Breast epithelium (tissue), 4 donors: Measurements from ENCODE around the gene LRRIQ3. TPM values are rescaled to one million over a fixed set of nuclear protein-coding genes. Genes with fewer than 3 reads are reported as not detected.

Experiments
- DNase-seq, 2 donors: peaks; one replicate each; pipeline ENCODE4 v3.0.0-alpha.2; 2019; ENCODE audit warnings: low spot score in 2 of 2
- H3K27ac ChIP-seq, 2 donors: fragments of 200-600 bp; sonication (generic) in 1 of 2; one replicate each; pipeline ENCODE4 v1.5.1; 2016 to 2019; ENCODE audit warnings: mild to moderate bottlenecking in 1 of 2
- H3K27me3 ChIP-seq, 2 donors: fragments of 200-600 bp; sonication (generic) in 1 of 2; one replicate each; pipeline versions ENCODE4 v1.5.1 to v1.6.0; 2017 to 2019; ENCODE audit warnings: control low read depth in 1 of 2, mild to moderate bottlenecking in 1 of 2
- H3K36me3 ChIP-seq: fragments of 200-600 bp; one replicate; pipeline ENCODE4 v1.5.1; 2019
- H3K4me1 ChIP-seq, 2 donors: fragments of 200-600 bp; sonication (generic); one replicate each; pipeline ENCODE4 v1.5.1; 2016 to 2019; ENCODE audit warnings: control low read depth in 1 of 2
- H3K4me3 ChIP-seq, 3 donors: fragments of 200-600 bp; sonication (generic); 1 replicate in 2 of 3; 2 replicates in 1 of 3; pipeline ENCODE4 v1.5.1; 2016 to 2019; ENCODE audit warnings: mild to moderate bottlenecking in 3 of 3, moderate library complexity in 2 of 3
- H3K9me3 ChIP-seq, 2 donors: fragments of 200-600 bp; sonication (generic) in 1 of 2; one replicate each; pipeline ENCODE4 v1.5.1; 2016 to 2019; ENCODE audit warnings: control low read depth in 1 of 2
- POLR2A ChIP-seq: fragments of 450-650 bp; IDR thresholded peaks from one replicate; pipeline ENCODE4 v1.6.1; 2016; ENCODE audit warnings: antibody characterized with exemption, mild to moderate bottlenecking, moderate library complexity
- POLR2AphosphoS5 ChIP-seq, 3 donors: sonication (generic); formaldehyde crosslinking; IDR thresholded peaks; one replicate each; pipeline ENCODE4 v1.6.1; 2017; ENCODE audit warnings: antibody characterized with exemption in 3 of 3
- intact Hi-C: fragments of 100-400 bp; cut with DNase I; formaldehyde crosslinking; loops from one replicate; pipeline ENCODE4 v1.15.1; 2023; ENCODE audit warnings: low total_unique reads
- total RNA-seq, 3 donors: library from RNA; depleted of rRNA; stranded (reverse); fragments of >200 nt; gene quantifications; one replicate each; pipeline ENCODE4 v1.1.0, GENCODE V29; 2016
- TF ChIP-seq, protein P1 (sequence below), 3 donors: fragments of 450-650 bp; IDR thresholded peaks; one replicate each; pipeline ENCODE4 v1.5.1; 2016 to 2017; ENCODE audit warnings: antibody characterized with exemption in 3 of 3, mild to moderate bottlenecking in 3 of 3, moderate library complexity in 3 of 3

LRRIQ3 gene
- total RNA-seq, 3 donors from 2014 or later, result 0.33 to 2.6 (median 1.8) TPM

DNA sequence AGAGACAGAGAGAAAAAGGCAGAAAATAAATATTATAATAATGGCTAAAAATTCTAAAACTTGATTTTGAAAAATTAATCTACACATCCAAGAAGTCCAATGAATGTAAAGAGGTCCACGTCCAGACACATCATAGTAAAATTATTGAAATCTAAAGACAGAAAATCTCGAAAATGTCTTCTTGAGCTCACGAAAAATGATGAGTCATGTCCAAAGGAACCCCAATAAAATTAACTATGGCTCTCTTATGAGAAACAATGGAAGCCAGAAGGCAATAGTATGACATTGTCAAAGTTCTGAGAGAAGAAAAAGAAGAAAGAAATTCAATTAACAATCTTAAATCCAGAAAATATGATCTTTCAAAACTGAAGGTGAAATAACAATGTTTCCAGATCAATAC is 84.6 kb downstream of the LRRIQ3 start:
- no peaks in the 10 kb centered on the region for H3K36me3 ChIP-seq
- no peak for DNase-seq
- intact Hi-C loops, result no loop called here
- no peaks in the 10 kb centered on the region for H3K27me3 ChIP-seq
- H3K27ac ChIP-seq, result no peak overlapping the region
- no peak overlapping the region for H3K4me3 ChIP-seq
- H3K9me3 ChIP-seq, result no peaks in the 10 kb centered on the region
- H3K4me1 ChIP-seq, result no peaks in the 10 kb centered on the region
- TF ChIP-seq POLR2AphosphoS5 (IDR thresholded peaks at IDR 0.05), result no peak
- TF ChIP-seq POLR2A, result no peak
- TF ChIP-seq, protein P1, sequence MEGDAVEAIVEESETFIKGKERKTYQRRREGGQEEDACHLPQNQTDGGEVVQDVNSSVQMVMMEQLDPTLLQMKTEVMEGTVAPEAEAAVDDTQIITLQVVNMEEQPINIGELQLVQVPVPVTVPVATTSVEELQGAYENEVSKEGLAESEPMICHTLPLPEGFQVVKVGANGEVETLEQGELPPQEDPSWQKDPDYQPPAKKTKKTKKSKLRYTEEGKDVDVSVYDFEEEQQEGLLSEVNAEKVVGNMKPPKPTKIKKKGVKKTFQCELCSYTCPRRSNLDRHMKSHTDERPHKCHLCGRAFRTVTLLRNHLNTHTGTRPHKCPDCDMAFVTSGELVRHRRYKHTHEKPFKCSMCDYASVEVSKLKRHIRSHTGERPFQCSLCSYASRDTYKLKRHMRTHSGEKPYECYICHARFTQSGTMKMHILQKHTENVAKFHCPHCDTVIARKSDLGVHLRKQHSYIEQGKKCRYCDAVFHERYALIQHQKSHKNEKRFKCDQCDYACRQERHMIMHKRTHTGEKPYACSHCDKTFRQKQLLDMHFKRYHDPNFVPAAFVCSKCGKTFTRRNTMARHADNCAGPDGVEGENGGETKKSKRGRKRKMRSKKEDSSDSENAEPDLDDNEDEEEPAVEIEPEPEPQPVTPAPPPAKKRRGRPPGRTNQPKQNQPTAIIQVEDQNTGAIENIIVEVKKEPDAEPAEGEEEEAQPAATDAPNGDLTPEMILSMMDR (IDR thresholded peaks at IDR 0.05), result no peak

DNA sequence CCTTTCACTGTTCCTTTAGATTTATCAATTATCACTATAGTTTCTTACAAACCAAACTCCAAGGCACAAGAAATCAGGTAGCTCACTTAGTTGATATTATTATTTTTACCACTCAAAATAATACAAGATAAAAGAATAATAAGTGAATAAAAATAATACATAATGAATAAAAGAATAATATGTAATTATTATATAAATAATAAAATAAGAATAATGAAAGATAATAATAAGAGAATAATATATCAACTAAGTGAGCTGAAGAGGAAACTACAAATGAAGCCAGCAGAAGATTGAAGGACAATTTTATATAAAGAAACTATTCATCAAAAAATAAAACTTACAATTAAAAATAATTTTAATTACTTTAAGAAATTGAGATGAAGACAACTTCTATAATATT is 90.6 kb downstream of the LRRIQ3 start:
- TF ChIP-seq, protein P1 (IDR thresholded peaks at IDR 0.05), result no peak
- TF ChIP-seq POLR2AphosphoS5 (IDR thresholded peaks at IDR 0.05), result no peak
- TF ChIP-seq POLR2A, result no peak
- H3K9me3 ChIP-seq, result no peaks in the 10 kb centered on the region
- no peak for DNase-seq
- H3K4me1 ChIP-seq, result no peaks in the 10 kb centered on the region
- no peak overlapping the region for H3K27ac ChIP-seq
- H3K36me3 ChIP-seq, result no peaks in the 10 kb centered on the region
- intact Hi-C loops, result no loop called here
- no peaks in the 10 kb centered on the region for H3K27me3 ChIP-seq
- no peak overlapping the region for H3K4me3 ChIP-seq

DNA sequence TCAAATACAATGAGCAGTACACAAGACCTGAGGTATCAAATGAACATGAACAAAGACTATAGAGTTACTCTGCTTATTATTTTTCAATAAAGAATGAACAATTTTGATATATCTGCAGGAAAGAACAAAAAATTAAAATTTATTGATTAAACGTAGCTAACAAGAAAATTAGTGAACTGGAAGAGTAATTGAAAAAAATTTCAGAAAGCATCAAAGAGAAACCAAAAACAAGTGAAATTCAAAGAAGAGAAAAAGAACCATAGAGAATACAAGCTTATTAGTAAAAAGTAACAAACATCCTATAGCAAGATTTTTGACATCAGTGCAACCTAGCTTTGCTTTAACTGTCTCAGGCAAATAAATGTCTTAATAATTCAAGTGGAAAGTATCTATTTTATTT is 106.6 kb downstream of the LRRIQ3 start:
- H3K4me3 ChIP-seq, result no peak overlapping the region
- H3K27me3 ChIP-seq, result no peaks in the 10 kb centered on the region
- H3K36me3 ChIP-seq, result no peaks in the 10 kb centered on the region
- DNase-seq, result no peak
- intact Hi-C loops, result no loop called here
- H3K27ac ChIP-seq, result no peak overlapping the region
- no peaks in the 10 kb centered on the region for H3K4me1 ChIP-seq
- TF ChIP-seq POLR2AphosphoS5 (IDR thresholded peaks at IDR 0.05) (no peak), POLR2A (no peak)
- TF ChIP-seq, protein P1 (IDR thresholded peaks at IDR 0.05), result no peak
- H3K9me3 ChIP-seq, result peaks cover 0 to 22% of the 10 kb centered on the region in 2 donors

DNA sequence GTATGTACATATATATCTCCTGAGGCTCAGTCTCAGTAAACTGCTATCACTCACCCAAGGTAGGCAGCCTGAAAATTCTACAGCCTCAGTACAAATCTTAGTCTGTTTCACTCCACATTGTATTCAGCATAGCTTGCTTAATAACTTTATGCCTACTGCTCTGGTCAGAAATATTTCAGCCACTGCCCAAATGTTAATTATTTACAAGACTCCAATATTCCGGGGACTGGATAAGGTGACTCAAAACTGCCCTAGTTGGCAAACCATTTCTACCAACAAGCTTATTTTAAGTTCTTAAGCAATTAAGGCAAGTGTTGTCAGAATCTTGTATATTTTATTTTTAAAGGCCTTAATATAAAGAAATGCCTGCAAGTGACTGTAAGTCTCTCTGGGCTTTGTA is 114.8 kb downstream of the LRRIQ3 start:
- TF ChIP-seq POLR2AphosphoS5 (IDR thresholded peaks at IDR 0.05) (no peak), POLR2A (no peak)
- TF ChIP-seq, protein P1 (IDR thresholded peaks at IDR 0.05), result no peak
- no peaks in the 10 kb centered on the region for H3K9me3 ChIP-seq
- no peaks in the 10 kb centered on the region for H3K4me1 ChIP-seq
- H3K4me3 ChIP-seq, result no peak overlapping the region
- H3K36me3 ChIP-seq, result no peaks in the 10 kb centered on the region
- no peaks in the 10 kb centered on the region for H3K27me3 ChIP-seq
- no peak for DNase-seq
- H3K27ac ChIP-seq, result no peak overlapping the region
- intact Hi-C loops, result no loop called here

DNA sequence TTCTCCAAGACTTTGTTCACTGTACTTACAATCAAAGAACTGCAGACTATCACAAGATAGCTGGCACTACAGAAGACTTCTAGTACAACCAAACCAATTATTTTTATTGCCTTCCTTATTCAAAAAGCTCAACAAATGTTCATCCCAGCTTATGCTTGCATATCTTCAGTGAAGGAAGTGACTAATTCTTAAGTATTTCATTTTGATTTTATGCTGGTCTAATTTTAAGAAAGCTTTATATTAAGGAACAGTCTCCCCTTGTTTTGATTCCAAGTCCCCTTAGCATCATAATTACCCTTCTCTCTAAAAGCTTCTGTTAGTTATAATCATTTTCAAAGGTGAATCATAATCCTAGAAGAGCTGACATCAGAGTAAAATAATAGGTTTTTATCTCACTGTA is 132.9 kb downstream of the LRRIQ3 start:
- Histone ChIP-seq H3K27me3 (no peaks in the 10 kb centered on the region), H3K4me1 (no peaks in the 10 kb centered on the region), H3K9me3 (no peaks in the 10 kb centered on the region), H3K27ac (no peak overlapping the region), H3K4me3 (no peak overlapping the region), H3K36me3 (no peaks in the 10 kb centered on the region)
- TF ChIP-seq POLR2AphosphoS5 (IDR thresholded peaks at IDR 0.05) (no peak), POLR2A (no peak)
- TF ChIP-seq, protein P1 (IDR thresholded peaks at IDR 0.05), result no peak
- intact Hi-C loops, result no loop called here
- DNase-seq, result no peak
